Trophoblast cell (in vitro differentiated cells and primary cell): Measurements from ENCODE around the gene C16orf95.

Experiments used
- DNase-seq, 2 donors: peaks; one replicate each; pipeline ENCODE4 v3.0.0-alpha.2; 2016
- H2AFZ ChIP-seq: 2 replicates; pipeline ENCODE4 v1.6.1; 2013; ENCODE audit warnings: low read length, moderate library complexity, mild to moderate bottlenecking; ENCODE audit not compliant: insufficient read depth, poor library complexity
- H2AK5ac ChIP-seq: 2 replicates; pipeline ENCODE4 v1.6.1; 2013; ENCODE audit warnings: mild to moderate bottlenecking, low read length
- H2BK120ac ChIP-seq: 2 replicates; pipeline ENCODE4 v1.6.1; 2013; ENCODE audit warnings: low read length, mild to moderate bottlenecking, moderate library complexity; ENCODE audit not compliant: insufficient read depth, poor library complexity
- H2BK12ac ChIP-seq: 2 replicates; pipeline ENCODE4 v1.6.1; 2013; ENCODE audit warnings: mild to moderate bottlenecking, low read length, moderate library complexity
- H2BK5ac ChIP-seq: 2 replicates; pipeline ENCODE4 v1.6.1; 2013; ENCODE audit warnings: low read length, low read depth, moderate library complexity, mild to moderate bottlenecking; ENCODE audit not compliant: poor library complexity
- H3K14ac ChIP-seq: 2 replicates; pipeline ENCODE4 v1.6.1; 2013; ENCODE audit warnings: mild to moderate bottlenecking, low read length
- H3K18ac ChIP-seq: 2 replicates; pipeline ENCODE4 v1.6.1; 2013; ENCODE audit warnings: mild to moderate bottlenecking, low read length
- H3K23ac ChIP-seq: 2 replicates; pipeline ENCODE4 v1.6.1; 2013; ENCODE audit warnings: low read length
- H3K27ac ChIP-seq: 2 replicates; pipeline ENCODE4 v1.5.1; 2013; ENCODE audit warnings: low read depth, mild to moderate bottlenecking, inconsistent platforms, low read length, moderate library complexity
- H3K27me3 ChIP-seq: 2 replicates; pipeline ENCODE4 v1.6.1; 2013; ENCODE audit warnings: inconsistent platforms, mild to moderate bottlenecking, low read length, moderate library complexity; ENCODE audit not compliant: insufficient read depth
- H3K36me3 ChIP-seq, 2 experiments: 1 replicate in 1 of 2; 2 replicates in 1 of 2; pipeline ENCODE4 v1.6.1; 2013; ENCODE audit warnings: low read length in 2 of 2, mild to moderate bottlenecking in 2 of 2, moderate library complexity in 1 of 2; ENCODE audit not compliant: insufficient read depth in 2 of 2, control insufficient read depth in 1 of 2
- H3K4ac ChIP-seq: 2 replicates; pipeline ENCODE4 v1.6.1; 2013; ENCODE audit warnings: low read depth, mild to moderate bottlenecking, low read length, moderate library complexity
- H3K4me1 ChIP-seq, 2 experiments: 1 replicate in 1 of 2; 2 replicates in 1 of 2; pipeline ENCODE4 v1.6.1; 2013; ENCODE audit warnings: low read length in 2 of 2, mild to moderate bottlenecking in 2 of 2, moderate library complexity in 1 of 2; ENCODE audit not compliant: insufficient read depth in 2 of 2, control insufficient read depth in 1 of 2
- H3K4me2 ChIP-seq: 2 replicates; pipeline ENCODE4 v1.6.1; 2013; ENCODE audit warnings: inconsistent platforms, mild to moderate bottlenecking, low read length, moderate library complexity
- H3K4me3 ChIP-seq: 2 replicates; pipeline ENCODE4 v1.5.1; 2013; ENCODE audit warnings: mild to moderate bottlenecking, low read depth, low read length, inconsistent platforms
- H3K79me1 ChIP-seq: one replicate; pipeline ENCODE4 v1.6.1; 2013; ENCODE audit warnings: low read length
- H3K79me2 ChIP-seq: 2 replicates; pipeline ENCODE4 v1.6.1; 2013; ENCODE audit warnings: low read length, mild to moderate bottlenecking; ENCODE audit not compliant: control insufficient read depth, insufficient read depth, poor library complexity
- H3K9ac ChIP-seq: 2 replicates; pipeline ENCODE4 v1.6.1; 2013; ENCODE audit warnings: mild to moderate bottlenecking, low read length
- H3K9me3 ChIP-seq: 2 replicates; pipeline ENCODE4 v1.6.1; 2013; ENCODE audit warnings: low read depth, mild to moderate bottlenecking, control low read depth, inconsistent platforms, low read length; ENCODE audit not compliant: insufficient read depth
- H4K12ac ChIP-seq: 2 replicates; pipeline ENCODE4 v1.6.1; 2013; ENCODE audit warnings: low read depth, mild to moderate bottlenecking, low read length, moderate library complexity
- H4K8ac ChIP-seq: 2 replicates; pipeline ENCODE4 v1.6.1; 2013; ENCODE audit warnings: low read depth, mild to moderate bottlenecking, low read length, moderate library complexity
- H4K91ac ChIP-seq: one replicate; pipeline ENCODE4 v1.6.1; 2013; ENCODE audit warnings: low read depth, mild to moderate bottlenecking, low read length, moderate library complexity
- WGBS: extraction: QIAGEN DNeasy Blood & Tissue Kit; methylation state at CpG from one replicate; pipeline ENCODE4 v1.1.7; 2013; ENCODE audit warnings: missing lambda C conversion rate; ENCODE audit not compliant: insufficient read length, insufficient coverage; ENCODE audit errors: extremely low coverage; 5-methylcytosine and 5-hydroxymethylcytosine counted together

The C16orf95 gene

DNA sequence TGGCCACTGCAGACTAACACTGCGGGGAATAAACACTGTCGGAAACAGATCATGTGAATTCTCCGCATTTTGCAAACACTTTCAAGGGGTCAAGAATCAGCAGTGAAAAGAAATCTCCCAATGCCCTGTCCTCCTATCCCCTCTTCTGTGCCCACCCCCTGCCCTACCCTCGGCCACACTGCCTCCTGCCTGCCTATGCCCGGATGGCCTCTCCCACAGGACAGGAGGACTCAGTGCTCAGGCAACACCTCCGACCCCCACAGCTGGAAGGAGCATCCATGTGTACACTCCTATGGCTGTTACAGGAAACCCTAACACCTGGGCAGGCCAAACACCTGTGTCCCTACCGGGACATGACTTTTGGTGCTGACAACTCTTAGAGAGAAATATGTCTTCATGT is 41.9 kb upstream of the C16orf95 start:
- no peak overlapping the region for H4K91ac ChIP-seq
- no peaks in the 10 kb centered on the region for H3K9me3 ChIP-seq
- no peak for DNase-seq
- no CpG with 5 or more reads among the region's 7 CpGs for WGBS
- H3K4me2 ChIP-seq = no peak overlapping the region
- H2BK12ac ChIP-seq = no peak overlapping the region
- H3K79me1 ChIP-seq = no peaks in the 10 kb centered on the region
- no peaks in the 10 kb centered on the region for H3K27me3 ChIP-seq
- H3K4me1 ChIP-seq = peaks cover 5 to 6% of the 10 kb centered on the region in 2 experiments
- H3K36me3 ChIP-seq = peaks cover 13 to 15% of the 10 kb centered on the region in 2 experiments
- no peak overlapping the region for H3K4ac ChIP-seq
- H2AFZ ChIP-seq = no peak overlapping the region
- H3K27ac ChIP-seq = no peak overlapping the region
- no peak overlapping the region for H4K12ac ChIP-seq
- no peak overlapping the region for H3K18ac ChIP-seq
- H2BK5ac ChIP-seq = no peak overlapping the region
- no peak overlapping the region for H2AK5ac ChIP-seq
- H3K14ac ChIP-seq = no peak overlapping the region
- H2BK120ac ChIP-seq = no peak overlapping the region
- H3K79me2 ChIP-seq = no peaks in the 10 kb centered on the region
- H4K8ac ChIP-seq = no peak overlapping the region
- H3K23ac ChIP-seq = no peak overlapping the region
- no peak overlapping the region for H3K4me3 ChIP-seq
- no peak overlapping the region for H3K9ac ChIP-seq

DNA sequence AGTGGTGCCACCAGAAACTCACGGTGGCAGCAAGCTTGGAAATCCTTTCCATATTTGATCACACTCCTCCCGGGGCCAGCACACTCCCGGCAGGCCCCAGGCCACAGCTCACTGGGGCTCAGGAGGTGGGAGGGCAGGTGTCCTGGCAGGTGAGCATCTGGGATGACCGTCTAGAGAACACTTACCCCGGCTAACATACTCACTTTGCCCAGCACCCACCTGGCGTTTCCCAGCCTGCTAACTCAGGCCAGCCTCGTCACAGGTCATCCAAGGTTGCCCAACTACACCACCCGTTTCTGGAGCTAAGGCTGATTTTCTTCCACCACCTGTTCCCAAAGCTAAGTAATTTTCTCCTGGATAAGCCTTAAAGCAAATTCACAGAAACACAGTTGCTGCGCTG is 41.5 kb upstream of the C16orf95 start:
- H3K4me3 ChIP-seq = no peak overlapping the region
- H4K91ac ChIP-seq = no peak overlapping the region
- no peak overlapping the region for H3K4me2 ChIP-seq
- no peak overlapping the region for H3K4ac ChIP-seq
- H3K27ac ChIP-seq = no peak overlapping the region
- no peak overlapping the region for H3K23ac ChIP-seq
- H3K9ac ChIP-seq = no peak overlapping the region
- H2BK120ac ChIP-seq = no peak overlapping the region
- no peak overlapping the region for H4K8ac ChIP-seq
- H2AFZ ChIP-seq = no peak overlapping the region
- no peak overlapping the region for H3K14ac ChIP-seq
- H3K36me3 ChIP-seq = peaks cover 13 to 15% of the 10 kb centered on the region in 2 experiments
- no peak overlapping the region for H2BK12ac ChIP-seq
- H2AK5ac ChIP-seq = no peak overlapping the region
- H4K12ac ChIP-seq = no peak overlapping the region
- H3K4me1 ChIP-seq = peaks cover 2 to 3% of the 10 kb centered on the region in 2 experiments
- no CpG with 5 or more reads among the region's 9 CpGs for WGBS
- H3K79me1 ChIP-seq = no peaks in the 10 kb centered on the region
- no peaks in the 10 kb centered on the region for H3K9me3 ChIP-seq
- DNase-seq = no peak
- no peaks in the 10 kb centered on the region for H3K27me3 ChIP-seq
- H2BK5ac ChIP-seq = no peak overlapping the region
- H3K18ac ChIP-seq = no peak overlapping the region
- H3K79me2 ChIP-seq = no peaks in the 10 kb centered on the region

DNA sequence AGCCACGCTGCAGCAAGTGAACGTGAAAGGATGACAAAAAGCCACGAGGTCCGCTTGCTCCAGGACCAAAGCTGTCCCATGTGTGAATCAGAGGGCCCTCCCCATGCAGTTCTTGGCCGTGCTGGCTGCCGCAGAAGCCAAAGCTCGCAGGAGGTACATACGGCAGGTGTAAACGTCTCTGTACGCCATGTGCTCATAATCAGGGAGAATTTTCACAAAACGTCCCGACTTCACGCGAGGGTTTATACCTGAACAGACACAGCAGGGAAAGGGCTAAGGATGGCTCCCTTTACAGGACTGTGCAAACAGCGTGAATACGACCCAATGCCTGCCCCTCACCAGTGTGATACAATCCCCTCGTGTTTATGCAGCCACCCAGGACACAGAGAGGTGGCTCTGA is 41.1 kb upstream of the C16orf95 start:
- Histone ChIP-seq H3K18ac (no peak overlapping the region), H3K79me2 (no peaks in the 10 kb centered on the region), H4K8ac (no peak overlapping the region), H3K4me3 (no peak overlapping the region), H2AK5ac (no peak overlapping the region), H3K79me1 (no peaks in the 10 kb centered on the region), H3K4me1 (peaks cover 2 to 3% of the 10 kb centered on the region in 2 experiments), H4K91ac (no peak overlapping the region), H2BK120ac (no peak overlapping the region), H4K12ac (no peak overlapping the region), H3K9ac (no peak overlapping the region), H3K27ac (no peak overlapping the region), H3K4ac (no peak overlapping the region), H2BK12ac (no peak overlapping the region), H3K4me2 (no peak overlapping the region), H3K36me3 (peaks cover 13 to 15% of the 10 kb centered on the region in 2 experiments), H3K27me3 (no peaks in the 10 kb centered on the region), H2AFZ (no peak overlapping the region), H3K14ac (no peak overlapping the region), H3K23ac (no peak overlapping the region), H3K9me3 (no peaks in the 10 kb centered on the region), H2BK5ac (no peak overlapping the region)
- no CpG with 5 or more reads among the region's 17 CpGs for WGBS
- no peak for DNase-seq

DNA sequence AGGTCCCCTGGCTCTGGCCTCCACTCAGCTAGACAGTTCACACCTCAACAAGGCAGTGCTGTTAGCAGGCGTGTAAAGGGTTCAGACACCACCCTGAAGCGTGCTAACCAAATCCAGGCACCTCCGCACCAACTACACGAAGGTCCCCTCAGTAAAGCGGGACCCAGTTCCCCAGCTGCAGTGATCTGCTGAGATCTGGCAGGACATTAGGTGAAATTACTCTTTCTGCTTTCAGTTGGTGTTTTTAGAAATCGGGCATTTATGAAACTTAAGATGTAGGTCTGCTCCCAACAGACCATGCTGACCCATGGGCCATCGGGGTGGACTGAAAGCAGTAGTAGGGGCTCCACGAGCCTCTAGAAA is 39.3 kb upstream of the C16orf95 start:
- Histone ChIP-seq H3K27ac (no peak overlapping the region), H3K27me3 (no peaks in the 10 kb centered on the region), H3K23ac (no peak overlapping the region), H3K4me2 (no peak overlapping the region), H4K8ac (no peak overlapping the region), H3K4me1 (peaks cover 2 to 3% of the 10 kb centered on the region in 2 experiments), H2AFZ (no peak overlapping the region), H2BK12ac (no peak overlapping the region), H4K12ac (no peak overlapping the region), H3K9me3 (no peaks in the 10 kb centered on the region), H2AK5ac (no peak overlapping the region), H3K79me2 (no peaks in the 10 kb centered on the region), H3K36me3 (peaks cover 11 to 15% of the 10 kb centered on the region in 2 experiments), H3K18ac (no peak overlapping the region), H3K79me1 (no peaks in the 10 kb centered on the region), H2BK5ac (no peak overlapping the region), H3K4me3 (no peak overlapping the region), H3K9ac (no peak overlapping the region), H4K91ac (no peak overlapping the region), H2BK120ac (no peak overlapping the region), H3K4ac (no peak overlapping the region), H3K14ac (no peak overlapping the region)
- WGBS = no CpG with 5 or more reads among the region's 8 CpGs
- no peak for DNase-seq
